Adipose tissue (tissue), 3 donors: ENCODE data around the gene SUSD5. TPM values are rescaled to one million over a fixed set of nuclear protein-coding genes. Genes with fewer than 3 reads are reported as not detected.
"Not testable (repeated sequence)": the region's sequence is repeated elsewhere in the genome, so short reads cannot be mapped to it uniquely, and the experiment has no call there.

Source experiments
- H3K27ac ChIP-seq: one replicate; pipeline ENCODE4 v1.5.1; 2013; ENCODE audit warnings: low read depth, low read length
- WGBS, 3 donors: extraction: QIAGEN DNeasy Blood & Tissue Kit; methylation state at CpG; one replicate each; pipeline ENCODE4 v1.1.7; 2013; 5-methylcytosine and 5-hydroxymethylcytosine counted together
- polyA plus RNA-seq, 3 donors: library from polyadenylated mRNA; stranded (reverse); fragments of 200-250 nt; gene quantifications; one replicate each; pipeline ENCODE4 v1.2.3, GENCODE V29; 2013
- donor health status: healthy with polysubstance abuse.
- donor health status: Bipolar disorder and iron deficiency.
- donor health status: healthy.

Gene SUSD5
- polyA plus RNA-seq, 3 donors: 0.13 to 1.9 (median 0.54) TPM

GRCh38 chr3:33131331-33132018, 87.1 kb downstream of the SUSD5 start:
- 22 to 40% (median 34%) methylated on average over 6 of the region's 6 CpGs for WGBS, 3 donors
- H3K27ac ChIP-seq: no peak overlapping the region

GRCh38 chr3:33130144-33130543, 88.5 kb downstream of the SUSD5 start:
- no peak overlapping the region for H3K27ac ChIP-seq
- 60 to 85% (median 82%) methylated on average over 2 of the region's 2 CpGs for WGBS, 3 donors

- 57 to 75% (median 71%) methylated on average over 1 of the region's 1 CpG for WGBS, 3 donors
Measured at GRCh38 chr3:33128706-33129105, 89.9 kb downstream of the SUSD5 start.

GRCh38 chr3:33125840-33126239, 92.8 kb downstream of the SUSD5 start:
- H3K27ac ChIP-seq: no peak overlapping the region
- 90 to 93% (median 93%) methylated on average over 3 of the region's 3 CpGs for WGBS, 3 donors

More at GRCh38 chr3:33128706-33129105, 89.9 kb downstream of the SUSD5 start:
- H3K27ac ChIP-seq: no peak overlapping the region

- H3K27ac ChIP-seq: no peak overlapping the region
Measured at GRCh38 chr3:33124638-33125037, 94.0 kb downstream of the SUSD5 start.

GRCh38 chr3:33122991-33123390, 95.6 kb downstream of the SUSD5 start:
- H3K27ac ChIP-seq: no peak overlapping the region
- 87 to 91% (median 89%) methylated on average over 5 of the region's 5 CpGs for WGBS, 3 donors

More at GRCh38 chr3:33124638-33125037, 94.0 kb downstream of the SUSD5 start:
- 41 to 80% (median 74%) methylated on average over 1 of the region's 1 CpG for WGBS, 3 donors

- 50 to 64% (median 62%) methylated on average over 3 of the region's 3 CpGs for WGBS, 3 donors
Measured at GRCh38 chr3:33119891-33120290, 98.7 kb downstream of the SUSD5 start.

GRCh38 chr3:33117461-33117860, 101.1 kb downstream of the SUSD5 start:
- WGBS, 3 donors: 94 to 97% (median 96%) methylated on average over 3 of the region's 3 CpGs
- H3K27ac ChIP-seq: no peak overlapping the region

More at GRCh38 chr3:33119891-33120290, 98.7 kb downstream of the SUSD5 start:
- no peak overlapping the region for H3K27ac ChIP-seq

- WGBS, 3 donors: 44 to 57% (median 45%) methylated on average over 13 of the region's 13 CpGs
- no peak overlapping the region for H3K27ac ChIP-seq
Measured at GRCh38 chr3:33115024-33115768, 103.4 kb downstream of the SUSD5 start.

GRCh38 chr3:33114622-33115023, 104.0 kb downstream of the SUSD5 start:
- no peak overlapping the region for H3K27ac ChIP-seq
- 40 to 50% (median 41%) methylated on average over 14 of the region's 14 CpGs for WGBS, 3 donors

- WGBS, 3 donors: 0% methylated on average over 75 to 98 of the region's 98 CpGs
- H3K27ac ChIP-seq: peak within 1 kb of the TSS; percentile 34
Measured at GRCh38 chr3:33113772-33114621, 104.6 kb downstream of the SUSD5 start, which contains the start of gene CRTAP. Gene CRTAP (plus strand): TSS chr3:33114014. CDS start chr3:33114078, 64 bp downstream.

GRCh38 chr3:33111581-33111980, 107.0 kb downstream of the SUSD5 start:
- no peak overlapping the region for H3K27ac ChIP-seq
- WGBS, 3 donors: 89 to 97% (median 91%) methylated on average over 8 of the region's 8 CpGs

GRCh38 chr3:33106854-33107253, 111.8 kb downstream of the SUSD5 start:
- 89 to 96% (median 91%) methylated on average over 2 of the region's 2 CpGs for WGBS, 3 donors
- H3K27ac ChIP-seq: not testable (repeated sequence)

GRCh38 chr3:33105341-33105948, 113.2 kb downstream of the SUSD5 start:
- 44 to 70% (median 64%) methylated on average over 3 of the region's 3 CpGs for WGBS, 3 donors
- no peak overlapping the region for H3K27ac ChIP-seq

GRCh38 chr3:33104803-33105202, 113.8 kb downstream of the SUSD5 start:
- WGBS, 3 donors: 86 to 92% (median 91%) methylated on average over 3 of the region's 3 CpGs
- no peak overlapping the region for H3K27ac ChIP-seq

GRCh38 chr3:33103480-33103879, 115.1 kb downstream of the SUSD5 start:
- 60 to 90% (median 75%) methylated on average over 3 of the region's 3 CpGs for WGBS, 3 donors
- H3K27ac ChIP-seq: no peak overlapping the region

- no peak overlapping the region for H3K27ac ChIP-seq
- WGBS, 3 donors: 94 to 97% (median 95%) methylated on average over 3 of the region's 3 CpGs
Measured at GRCh38 chr3:33103034-33103433, 115.6 kb downstream of the SUSD5 start.

GRCh38 chr3:33100229-33100628, 118.4 kb downstream of the SUSD5 start:
- WGBS, 3 donors: 75 to 76% (median 75%) methylated on average over 2 of the region's 2 CpGs

More at GRCh38 chr3:33100229-33100628, 118.4 kb downstream of the SUSD5 start:
- no peak overlapping the region for H3K27ac ChIP-seq
